ENCODE data around the gene LRRC59.
A peak's percentile ranks its signal among the peaks of the same experiment; 100 is the strongest.
"Not testable (repeated sequence)": the region's sequence is repeated elsewhere in the genome, so short reads cannot be mapped to it uniquely, and the experiment has no call there.

The LRRC59 gene

GRCh38 chr17:50397111-50397918, at the start of gene LRRC59:
Gene LRRC59, minus strand, starts transcription at chr17:50397523. Its CDS starts 206 bp downstream, at chr17:50397317.
- peak; percentile 72 to 73 for DNase-seq

GRCh38 chr17:50445730-50446325, 48.5 kb upstream of the LRRC59 start:
- DNase-seq = no peak

GRCh38 chr17:50444841-50445715, 47.8 kb upstream of the LRRC59 start:
- DNase-seq = no peak

GRCh38 chr17:50443505-50443974, 46.2 kb upstream of the LRRC59 start:
- DNase-seq = no peak

- DNase-seq = no peak
Measured at GRCh38 chr17:50440838-50441829, 43.8 kb upstream of the LRRC59 start.

- DNase-seq = no peak
Measured at GRCh38 chr17:50440172-50440837, 43.0 kb upstream of the LRRC59 start.

- peak in 1 of 2 experiments; percentile 29 for DNase-seq
Measured at GRCh38 chr17:50439008-50439407, 41.7 kb upstream of the LRRC59 start.

- no peak for DNase-seq
Measured at GRCh38 chr17:50437409-50437808, 40.1 kb upstream of the LRRC59 start.

- DNase-seq = no peak
Measured at GRCh38 chr17:50432125-50432762, 34.9 kb upstream of the LRRC59 start.

- DNase-seq = no peak
Measured at GRCh38 chr17:50430821-50431618, 33.7 kb upstream of the LRRC59 start.

GRCh38 chr17:50429793-50430192, 32.5 kb upstream of the LRRC59 start:
- no peak for DNase-seq

- DNase-seq = no peak
Measured at GRCh38 chr17:50428831-50429424, 31.6 kb upstream of the LRRC59 start.

- DNase-seq = not testable (repeated sequence)
Measured at GRCh38 chr17:50428126-50428525, 30.8 kb upstream of the LRRC59 start.

GRCh38 chr17:50426814-50427787, 29.8 kb upstream of the LRRC59 start:
- peak in 1 of 2 experiments; percentile 17 for DNase-seq

GRCh38 chr17:50426472-50426782, 29.1 kb upstream of the LRRC59 start:
- no peak for DNase-seq

- no peak for DNase-seq
Measured at GRCh38 chr17:50425682-50426471, 28.6 kb upstream of the LRRC59 start, which contains the start of gene ACSF2. Gene ACSF2, plus strand, starts transcription at chr17:50426218. Its CDS starts 44 bp downstream, at chr17:50426262.

- DNase-seq = no peak
Measured at GRCh38 chr17:50424996-50425681, 27.8 kb upstream of the LRRC59 start.
